Jurkat, Clone E6-1 (cell line): ENCODE measurements around the gene CRHBP.

ENCODE experiments used
- DNase-seq: peaks from one replicate; pipeline ENCODE4 v3.0.0-alpha.2; 2011; ENCODE audit warnings: low read depth, low spot score
- H3K4me3 ChIP-seq: 2 replicates; pipeline ENCODE4 v1.5.1; 2011; ENCODE audit warnings: mild to moderate bottlenecking, low read length, control low read depth, moderate library complexity

CRHBP gene

GRCh38 chr5:77008413-77008812 lies 55.6 kb downstream of the CRHBP start:
- DNase-seq: no peak
- no peak overlapping the region for H3K4me3 ChIP-seq

GRCh38 chr5:77010243-77010642 lies 57.4 kb downstream of the CRHBP start:
- no peak for DNase-seq
- no peak overlapping the region for H3K4me3 ChIP-seq

GRCh38 chr5:77011498-77011897 lies 58.7 kb downstream of the CRHBP start:
- H3K4me3 ChIP-seq: no peak overlapping the region
- no peak for DNase-seq

GRCh38 chr5:77012601-77013000 lies 59.8 kb downstream of the CRHBP start:
- DNase-seq: no peak
- no peak overlapping the region for H3K4me3 ChIP-seq

- H3K4me3 ChIP-seq: no peak overlapping the region
- DNase-seq: peak; percentile 54
Observed at GRCh38 chr5:77015938-77016569, 63.2 kb downstream of the CRHBP start.

GRCh38 chr5:77016962-77017361 lies 64.1 kb downstream of the CRHBP start:
- DNase-seq: no peak
- H3K4me3 ChIP-seq: no peak overlapping the region

GRCh38 chr5:77017668-77018067 lies 64.8 kb downstream of the CRHBP start:
- no peak overlapping the region for H3K4me3 ChIP-seq
- DNase-seq: no peak
